ENCODE data around the gene BCKDK. TPM values are rescaled to one million over a fixed set of nuclear protein-coding genes. Genes with fewer than 3 reads are reported as not detected.

Gene BCKDK
- total RNA-seq, 2 donors from 2014 or later, result 47.0 to 57.7 TPM

- TF ChIP-seq, protein P1, sequence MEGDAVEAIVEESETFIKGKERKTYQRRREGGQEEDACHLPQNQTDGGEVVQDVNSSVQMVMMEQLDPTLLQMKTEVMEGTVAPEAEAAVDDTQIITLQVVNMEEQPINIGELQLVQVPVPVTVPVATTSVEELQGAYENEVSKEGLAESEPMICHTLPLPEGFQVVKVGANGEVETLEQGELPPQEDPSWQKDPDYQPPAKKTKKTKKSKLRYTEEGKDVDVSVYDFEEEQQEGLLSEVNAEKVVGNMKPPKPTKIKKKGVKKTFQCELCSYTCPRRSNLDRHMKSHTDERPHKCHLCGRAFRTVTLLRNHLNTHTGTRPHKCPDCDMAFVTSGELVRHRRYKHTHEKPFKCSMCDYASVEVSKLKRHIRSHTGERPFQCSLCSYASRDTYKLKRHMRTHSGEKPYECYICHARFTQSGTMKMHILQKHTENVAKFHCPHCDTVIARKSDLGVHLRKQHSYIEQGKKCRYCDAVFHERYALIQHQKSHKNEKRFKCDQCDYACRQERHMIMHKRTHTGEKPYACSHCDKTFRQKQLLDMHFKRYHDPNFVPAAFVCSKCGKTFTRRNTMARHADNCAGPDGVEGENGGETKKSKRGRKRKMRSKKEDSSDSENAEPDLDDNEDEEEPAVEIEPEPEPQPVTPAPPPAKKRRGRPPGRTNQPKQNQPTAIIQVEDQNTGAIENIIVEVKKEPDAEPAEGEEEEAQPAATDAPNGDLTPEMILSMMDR (conservative IDR thresholded peaks at IDR 0.05), result no peak
- H3K27ac ChIP-seq (ENCODE audit: low read depth, low read length), result no peak overlapping the region
- H3K9ac ChIP-seq (ENCODE audit: extremely low read depth, low read length, poor library complexity, severe bottlenecking), result no peak overlapping the region
- Mint-ChIP-seq H3K9me3 (no peaks in the 10 kb centered on the region), H3K27me3 (ENCODE audit: insufficient read depth) (peaks cover 6% of the 10 kb centered on the region), H3K4me1 (peaks cover 8% of the 10 kb centered on the region), H3K4me3 (no peak overlapping the region), H3K27ac (no peak overlapping the region), H3K36me3 (ENCODE audit: low read depth) (no peaks in the 10 kb centered on the region)
- no peaks in the 10 kb centered on the region for H3K36me3 ChIP-seq (ENCODE audit: control insufficient read depth, insufficient read depth, low read length)
- no peaks in the 10 kb centered on the region for H3K9me3 ChIP-seq (ENCODE audit: control insufficient read depth, low read length)
- no peak for DNase-seq
- no peaks in the 10 kb centered on the region for H3K27me3 ChIP-seq (ENCODE audit: control insufficient read depth, insufficient read depth, low read length, poor library complexity, severe bottlenecking)
- H3K4me1 ChIP-seq (ENCODE audit: control insufficient read depth, insufficient read depth, low read length), result peaks cover 7% of the 10 kb centered on the region
- WGBS, 2 experiments (ENCODE audit: insufficient coverage in 1 of 2, insufficient read length in 1 of 2), result 83 to 87% methylated on average over 7 to 8 of the region's 8 CpGs
- H3K4me3 ChIP-seq (ENCODE audit: low read length), result no peak overlapping the region
Observed at GRCh38 chr16:31157136-31157535, 49.0 kb downstream of the BCKDK start.

Other genes starting within 250 kb of the BCKDK start
- gene BCL7C, start 214.3 kb upstream of the BCKDK start, total RNA-seq, result 10 to 100 TPM; 64.7 to 67.6 TPM
- gene CTF1, start 211.8 kb upstream of the BCKDK start, total RNA-seq, result 1 to 10 TPM; 3.1 to 3.3 TPM
- gene FBXL19, start 184.8 kb upstream of the BCKDK start, total RNA-seq, result 10 to 100 TPM; 74.0 to 84.3 TPM
- gene ORAI3, start 159.3 kb upstream of the BCKDK start, total RNA-seq, result 10 to 100 TPM; 16.9 to 17.7 TPM
- gene SETD1A, start 150.6 kb upstream of the BCKDK start, total RNA-seq, result 10 to 100 TPM; 23.8 to 25.0 TPM
- gene HSD3B7, start 123.2 kb upstream of the BCKDK start, total RNA-seq, result 1 to 10 TPM; 4.1 to 4.8 TPM
- 1 to 10 TPM; 3.2 to 7.0 TPM for gene STX1B, start 97.7 kb upstream of the BCKDK start, total RNA-seq
- 10 to 100 TPM; 34.4 to 37.6 TPM for gene STX4, start 74.8 kb upstream of the BCKDK start, total RNA-seq
- 10 to 100 TPM; 11.2 to 12.6 TPM for gene ZNF668, start 34.1 kb upstream of the BCKDK start, total RNA-seq
- 10 to 100 TPM; 24.9 to 29.2 TPM for gene ZNF646, start 34.0 kb upstream of the BCKDK start, total RNA-seq
- gene PRSS53, start 19.4 kb upstream of the BCKDK start, total RNA-seq, result 1 to 10 TPM; 1.7 to 2.8 TPM
- 10 to 100 TPM; 53.7 to 63.0 TPM for gene VKORC1, start 13.6 kb upstream of the BCKDK start, total RNA-seq
- gene KAT8, start 9.3 kb downstream of the BCKDK start, total RNA-seq, result 10 to 100 TPM; 51.0 to 55.8 TPM
- 10 to 100 TPM; 79.7 to 80.1 TPM for gene PRSS8, start 27.3 kb downstream of the BCKDK start, total RNA-seq
- under 1 TPM; 0.22 to 0.71 TPM for gene PRSS36, start 41.7 kb downstream of the BCKDK start, total RNA-seq
- gene FUS, start 71.8 kb downstream of the BCKDK start, total RNA-seq, result 100 to 1,000 TPM; 698 to 827 TPM
- gene PYCARD, start 94.4 kb downstream of the BCKDK start, total RNA-seq, result 10 to 100 TPM; 26.3 to 29.8 TPM
- gene TRIM72, start 105.7 kb downstream of the BCKDK start, total RNA-seq, result under 1 TPM; 0.15 to 0.20 TPM
- gene PYDC1, start 108.7 kb downstream of the BCKDK start, total RNA-seq, result not detected
- gene ITGAM, start 151.6 kb downstream of the BCKDK start, total RNA-seq, result under 1 TPM; 0.57 to 0.69 TPM
- under 1 TPM in 1 of 2 donors, not detected in 1; 0.22 TPM for gene ITGAX, start 246.8 kb downstream of the BCKDK start, total RNA-seq